Astrocyte (in vitro differentiated cells and primary cell): ENCODE data around the gene ANKRD26. TPM values are rescaled to one million over a fixed set of nuclear protein-coding genes. Genes with fewer than 3 reads are reported as not detected.

Experiments
- DNase-seq: peaks from one replicate; pipeline ENCODE4 v3.0.0-alpha.2; 2010; ENCODE audit warnings: low read depth
- FAIRE-seq: peaks from 2 replicates; lab custom pipeline; 2011; peaks lifted over from hg19 to GRCh38; lab: Jason Lieb, UNC
- H2AFZ ChIP-seq: 2 replicates; pipeline ENCODE4 v1.6.0; 2012; ENCODE audit warnings: low read depth, low read length, inconsistent platforms
- H3K27ac ChIP-seq: 2 replicates; pipeline ENCODE4 v1.5.1; 2011; ENCODE audit warnings: low read depth, low read length, inconsistent platforms
- H3K27me3 ChIP-seq: 2 replicates; pipeline ENCODE4 v1.6.0; 2011; ENCODE audit warnings: low read length, inconsistent platforms; ENCODE audit not compliant: insufficient read depth
- H3K36me3 ChIP-seq: 2 replicates; pipeline ENCODE4 v1.5.1; 2011; ENCODE audit warnings: low read length, inconsistent platforms; ENCODE audit not compliant: insufficient read depth
- H3K4me1 ChIP-seq: 2 replicates; pipeline ENCODE4 v1.5.1; 2011; ENCODE audit warnings: low read length, inconsistent platforms; ENCODE audit not compliant: insufficient read depth
- H3K4me2 ChIP-seq: 2 replicates; pipeline ENCODE4 v1.6.0; 2012; ENCODE audit warnings: low read length, inconsistent platforms
- H3K4me3 ChIP-seq: 2 replicates; pipeline ENCODE4 v1.5.1; 2011; ENCODE audit warnings: low read depth, mild to moderate bottlenecking, low read length, inconsistent platforms; ENCODE audit not compliant: insufficient read depth
- H3K79me2 ChIP-seq: 2 replicates; pipeline ENCODE4 v1.6.0; 2012; ENCODE audit warnings: mild to moderate bottlenecking, low read length, inconsistent platforms; ENCODE audit not compliant: insufficient read depth
- H3K9ac ChIP-seq: 2 replicates; pipeline ENCODE4 v1.6.0; 2012; ENCODE audit warnings: mild to moderate bottlenecking, low read length, inconsistent platforms
- H3K9me3 ChIP-seq: 2 replicates; pipeline ENCODE4 v1.5.1; 2012; ENCODE audit warnings: low read depth, mild to moderate bottlenecking, low read length, inconsistent platforms; ENCODE audit not compliant: insufficient read depth
- H4K20me1 ChIP-seq: 2 replicates; pipeline ENCODE4 v1.6.0; 2012; ENCODE audit warnings: low read length, inconsistent platforms; ENCODE audit not compliant: insufficient read depth
- H3K27ac Mint-ChIP-seq: one replicate; pipeline ENCODE4 v1.8.0; 2021; ENCODE audit warnings: mild to moderate bottlenecking, mixed read lengths; ENCODE audit not compliant: unreplicated experiment
- H3K27me3 Mint-ChIP-seq: one replicate; pipeline ENCODE4 v1.8.0; 2021; ENCODE audit warnings: low read depth, mixed read lengths; ENCODE audit not compliant: unreplicated experiment
- H3K36me3 Mint-ChIP-seq: one replicate; pipeline ENCODE4 v1.8.0; 2021; ENCODE audit warnings: low read depth, mixed read lengths; ENCODE audit not compliant: unreplicated experiment
- H3K4me1 Mint-ChIP-seq: one replicate; pipeline ENCODE4 v1.8.0; 2021; ENCODE audit warnings: low read depth, mixed read lengths; ENCODE audit not compliant: unreplicated experiment
- H3K4me3 Mint-ChIP-seq: one replicate; pipeline ENCODE4 v1.8.0; 2021; ENCODE audit warnings: mild to moderate bottlenecking, moderate library complexity, mixed read lengths; ENCODE audit not compliant: unreplicated experiment
- H3K9me3 Mint-ChIP-seq: one replicate; pipeline ENCODE4 v1.8.0; 2021; ENCODE audit warnings: mild to moderate bottlenecking, mixed read lengths; ENCODE audit not compliant: unreplicated experiment
- CTCF ChIP-seq: IDR thresholded peaks from 2 replicates; pipeline ENCODE4 v1.5.1; 2011; ENCODE audit warnings: low read depth, mild to moderate bottlenecking, inconsistent platforms, low read length, moderate library complexity; ENCODE audit not compliant: insufficient read depth
- EZH2 ChIP-seq: IDR thresholded peaks from 2 replicates; pipeline ENCODE4 v1.6.1; 2012; ENCODE audit warnings: mild to moderate bottlenecking, low read length, inconsistent platforms; ENCODE audit not compliant: insufficient read depth
- total RNA-seq: library from RNA; stranded (reverse); gene quantifications from 2 replicates; pipeline ENCODE4 v1.2.1, GENCODE V29; 2021

ANKRD26 gene
- total RNA-seq, 1 donor from 2014 or later: 7.7 TPM

GRCh38 chr10:26977635-26978034, 122.7 kb downstream of the ANKRD26 start:
- Histone ChIP-seq H3K27ac (no peak overlapping the region), H3K4me1 (no peaks in the 10 kb centered on the region), H3K9me3 (no peaks in the 10 kb centered on the region), H3K4me2 (no peak overlapping the region), H3K36me3 (no peaks in the 10 kb centered on the region), H3K27me3 (no peaks in the 10 kb centered on the region), H3K79me2 (no peaks in the 10 kb centered on the region), H3K9ac (no peak overlapping the region), H3K4me3 (no peak overlapping the region), H4K20me1 (no peaks in the 10 kb centered on the region), H2AFZ (no peak overlapping the region)
- no peaks in the 10 kb centered on the region for H3K9me3 Mint-ChIP-seq
- H3K27me3 Mint-ChIP-seq: no peaks in the 10 kb centered on the region
- no peak overlapping the region for H3K4me3 Mint-ChIP-seq
- no peaks in the 10 kb centered on the region for H3K4me1 Mint-ChIP-seq
- DNase-seq (no peak), FAIRE-seq (no peak)
- H3K36me3 Mint-ChIP-seq: no peaks in the 10 kb centered on the region
- no peak overlapping the region for H3K27ac Mint-ChIP-seq
- TF ChIP-seq EZH2 (no peak), CTCF (no peak)

- Mint-ChIP-seq H3K27me3 (no peaks in the 10 kb centered on the region), H3K36me3 (no peaks in the 10 kb centered on the region)
- FAIRE-seq: no peak
Observed at GRCh38 chr10:26970667-26971066, 129.6 kb downstream of the ANKRD26 start.

More at GRCh38 chr10:26970667-26971066, 129.6 kb downstream of the ANKRD26 start:
- no peak overlapping the region for H3K4me3 ChIP-seq
- H4K20me1 ChIP-seq: no peaks in the 10 kb centered on the region
- no peak overlapping the region for H3K4me2 ChIP-seq
- H2AFZ ChIP-seq: no peak overlapping the region
- H3K27ac Mint-ChIP-seq: no peak overlapping the region
- no peak overlapping the region for H3K27ac ChIP-seq
- H3K27me3 ChIP-seq: no peaks in the 10 kb centered on the region
- H3K4me3 Mint-ChIP-seq: no peak overlapping the region
- no peaks in the 10 kb centered on the region for H3K4me1 ChIP-seq
- no peak for TF ChIP-seq EZH2
- TF ChIP-seq CTCF: no peak
- no peaks in the 10 kb centered on the region for H3K9me3 ChIP-seq
- H3K4me1 Mint-ChIP-seq: no peaks in the 10 kb centered on the region
- no peak overlapping the region for H3K9ac ChIP-seq
- H3K36me3 ChIP-seq: no peaks in the 10 kb centered on the region
- DNase-seq: no peak
- no peaks in the 10 kb centered on the region for H3K79me2 ChIP-seq
- H3K9me3 Mint-ChIP-seq: no peaks in the 10 kb centered on the region
